Effector memory CD8-positive, alpha-beta T cell (primary cell): ENCODE data around the gene TEC.

ENCODE experiments used
- ATAC-seq: fragments of 150-1000 bp; cut with Tn5 transposase; replicated peaks from 2 replicates; pipeline ENCODE4 v1.10.0; 2021; ENCODE audit warnings: mild to moderate bottlenecking, moderate library complexity
- DNase-seq, 3 experiments: peaks; one replicate each; pipeline ENCODE4 v3.0.0; 2021
- H3K27ac Mint-ChIP-seq, 2 donors: one replicate each; pipeline ENCODE4 v1.8.0; 2022; ENCODE audit warnings: mild to moderate bottlenecking in 2 of 2, mixed read lengths in 2 of 2, moderate library complexity in 2 of 2
- H3K27me3 Mint-ChIP-seq, 2 donors: one replicate each; pipeline ENCODE4 v1.8.0; 2022; ENCODE audit warnings: mixed read lengths in 2 of 2
- H3K36me3 Mint-ChIP-seq: one replicate; pipeline ENCODE4 v1.8.0; 2022; ENCODE audit warnings: mild to moderate bottlenecking, moderate library complexity, mixed read lengths; ENCODE audit not compliant: insufficient read depth
- H3K4me1 Mint-ChIP-seq, 2 donors: one replicate each; pipeline ENCODE4 v1.8.0; 2022; ENCODE audit warnings: low read depth in 2 of 2, mixed read lengths in 2 of 2
- H3K4me3 Mint-ChIP-seq, 2 donors: one replicate each; pipeline ENCODE4 v1.8.0; 2022; ENCODE audit warnings: mild to moderate bottlenecking in 2 of 2, mixed read lengths in 2 of 2, moderate library complexity in 2 of 2
- H3K9me3 Mint-ChIP-seq, 2 donors: one replicate each; pipeline ENCODE4 v1.8.0; 2022; ENCODE audit warnings: mixed read lengths in 2 of 2

Gene TEC

DNA sequence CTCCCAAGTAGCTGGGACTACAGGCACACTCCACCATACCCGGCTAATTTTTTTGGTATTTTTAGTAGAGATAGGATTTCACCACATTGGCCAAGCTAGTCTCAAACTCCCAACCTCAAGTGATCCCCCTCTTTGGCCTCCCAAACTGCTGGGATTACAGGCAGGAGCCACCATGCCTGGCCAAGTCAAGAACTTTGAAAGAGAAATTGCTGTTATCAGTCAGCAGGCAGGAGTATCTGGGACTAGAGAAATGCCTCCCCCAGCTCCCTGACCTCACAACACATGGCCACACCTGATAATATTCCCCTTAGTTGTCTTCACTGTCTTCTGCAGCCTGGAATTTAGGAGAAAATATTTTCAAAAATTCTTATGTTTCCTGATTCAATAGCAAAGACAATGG lies 143.0 kb downstream of the TEC start:
- DNase-seq: no peak
- Mint-ChIP-seq H3K27ac (peak overlapping the region; percentile 87 to 95), H3K9me3 (no peaks in the 10 kb centered on the region), H3K27me3 (peaks cover 0 to 15% of the 10 kb centered on the region in 2 donors), H3K36me3 (peaks cover 8% of the 10 kb centered on the region), H3K4me1 (peaks cover 12 to 61% of the 10 kb centered on the region in 2 donors), H3K4me3 (no peak overlapping the region)
- ATAC-seq: no peak

DNA sequence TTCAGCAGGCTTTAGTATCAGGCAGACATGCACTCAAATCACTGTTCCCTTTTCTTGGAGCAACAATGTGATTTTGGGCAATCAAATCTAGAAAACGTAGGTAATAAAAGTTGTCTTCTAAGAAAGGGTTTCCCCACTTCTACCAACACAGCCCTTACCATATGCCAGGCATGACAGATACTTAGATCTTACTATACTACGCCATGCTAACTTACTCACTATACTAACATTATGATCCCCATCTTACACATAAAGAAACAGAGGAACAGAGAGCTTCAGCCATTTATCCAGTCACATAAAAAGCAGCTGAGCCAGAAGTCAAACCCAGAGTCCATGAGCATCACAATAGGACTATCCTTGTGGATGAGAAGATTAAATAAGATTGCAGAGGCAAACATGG lies 144.8 kb downstream of the TEC start:
- Mint-ChIP-seq H3K4me3 (no peak overlapping the region), H3K27ac (peak overlapping the region in 1 of 2 donors; percentile 13), H3K36me3 (peaks cover 8% of the 10 kb centered on the region), H3K27me3 (peaks cover 0 to 15% of the 10 kb centered on the region in 2 donors), H3K9me3 (no peaks in the 10 kb centered on the region), H3K4me1 (peaks cover 12 to 51% of the 10 kb centered on the region in 2 donors)
- ATAC-seq (no peak), DNase-seq (no peak)

DNA sequence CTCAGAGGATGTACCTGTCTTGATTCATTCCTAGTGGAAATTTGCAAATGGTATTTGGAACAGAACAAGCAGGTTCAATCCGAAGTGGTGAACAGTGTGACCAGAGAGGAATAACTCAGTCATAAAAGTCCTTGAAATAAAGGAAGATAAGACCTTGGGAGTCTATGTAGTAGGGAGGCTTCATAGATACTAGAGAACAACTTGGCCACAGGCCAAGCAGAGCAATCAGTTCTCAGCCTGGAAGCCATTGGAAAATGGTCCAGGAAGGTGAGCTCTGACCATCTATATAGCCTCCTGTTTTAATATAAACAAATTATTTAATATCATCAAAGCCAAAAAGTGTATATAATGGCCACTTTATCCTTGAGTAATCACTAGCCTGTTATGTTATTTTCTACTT lies 146.9 kb downstream of the TEC start:
- H3K4me3 Mint-ChIP-seq: no peak overlapping the region
- H3K4me1 Mint-ChIP-seq: peaks cover 8 to 45% of the 10 kb centered on the region in 2 donors
- DNase-seq: no peak
- H3K36me3 Mint-ChIP-seq: peaks cover under 1% of the 10 kb centered on the region
- no peak overlapping the region for H3K27ac Mint-ChIP-seq
- peaks cover 0 to 15% of the 10 kb centered on the region in 2 donors for H3K27me3 Mint-ChIP-seq
- no peak for ATAC-seq
- no peaks in the 10 kb centered on the region for H3K9me3 Mint-ChIP-seq

DNA sequence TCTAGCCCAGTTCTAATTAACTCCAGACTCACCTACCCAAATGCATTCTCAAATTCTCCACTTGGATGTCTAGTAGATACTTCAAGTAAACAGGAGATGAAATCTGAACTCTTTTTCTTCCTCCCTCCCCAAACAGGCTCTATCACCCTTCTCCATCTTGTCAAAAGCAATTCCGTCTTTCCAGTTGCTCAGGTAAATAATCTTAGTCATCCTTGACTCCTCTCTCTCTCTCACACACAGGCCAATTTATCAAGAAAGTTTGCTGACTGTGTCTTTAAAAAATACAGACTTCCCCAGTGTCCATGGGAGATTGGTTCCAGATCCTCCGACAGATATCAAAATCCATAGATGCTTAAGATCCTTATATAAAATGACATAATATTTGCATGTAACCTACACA lies 148.5 kb downstream of the TEC start:
- H3K4me1 Mint-ChIP-seq: peaks cover 5 to 42% of the 10 kb centered on the region in 2 donors
- H3K4me3 Mint-ChIP-seq: no peak overlapping the region
- peaks cover 0 to 15% of the 10 kb centered on the region in 2 donors for H3K27me3 Mint-ChIP-seq
- no peak overlapping the region for H3K27ac Mint-ChIP-seq
- H3K9me3 Mint-ChIP-seq: no peaks in the 10 kb centered on the region
- H3K36me3 Mint-ChIP-seq: no peaks in the 10 kb centered on the region
- DNase-seq (no peak), ATAC-seq (no peak)

DNA sequence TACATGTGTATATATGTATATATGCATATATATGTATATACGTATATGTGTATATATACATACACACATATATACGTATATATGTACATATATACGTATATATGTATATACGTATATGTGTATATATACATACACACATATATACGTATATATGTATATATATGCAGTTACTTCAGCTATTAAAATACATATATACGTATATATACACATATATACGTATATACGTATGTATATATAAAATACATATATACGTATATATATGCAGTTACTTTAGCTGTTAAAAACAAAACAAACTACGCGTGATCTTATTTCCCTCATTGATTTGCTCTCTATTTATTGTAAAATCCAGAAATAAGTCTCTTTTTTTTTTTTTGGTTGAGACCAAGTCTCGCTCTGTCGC lies 149.5 kb downstream of the TEC start:
- Mint-ChIP-seq H3K27me3 (peaks cover 0 to 15% of the 10 kb centered on the region in 2 donors), H3K4me1 (peaks cover 5 to 39% of the 10 kb centered on the region in 2 donors), H3K9me3 (no peaks in the 10 kb centered on the region), H3K4me3 (no peak overlapping the region), H3K27ac (no peak overlapping the region), H3K36me3 (no peaks in the 10 kb centered on the region)
- no peak for DNase-seq
- ATAC-seq: no peak

DNA sequence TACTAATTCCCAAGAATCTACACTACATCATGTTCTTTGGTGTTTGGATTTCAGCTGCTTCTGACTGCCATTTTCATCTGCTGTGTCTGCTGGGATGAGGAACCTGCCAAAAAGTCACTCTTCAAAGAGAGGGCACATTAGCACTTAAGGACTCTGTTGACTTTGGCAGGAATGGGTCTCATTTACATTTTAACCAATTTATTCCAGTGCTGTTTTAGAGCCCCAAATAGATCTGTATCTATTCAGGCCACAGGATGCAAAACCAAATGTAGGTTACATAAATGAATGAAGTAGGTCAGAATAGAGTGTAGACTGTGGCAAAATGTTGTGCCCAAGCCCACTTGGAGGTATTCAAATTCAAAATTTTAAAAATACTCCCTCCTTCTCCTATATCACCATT lies 150.0 kb downstream of the TEC start:
- no peak for DNase-seq
- peaks cover 0 to 15% of the 10 kb centered on the region in 2 donors for H3K27me3 Mint-ChIP-seq
- H3K9me3 Mint-ChIP-seq: no peaks in the 10 kb centered on the region
- H3K4me1 Mint-ChIP-seq: peaks cover 5 to 35% of the 10 kb centered on the region in 2 donors
- peak overlapping the region in 1 of 2 donors; percentile 25 for H3K27ac Mint-ChIP-seq
- no peaks in the 10 kb centered on the region for H3K36me3 Mint-ChIP-seq
- peak overlapping the region in 1 of 2 donors; percentile 22 for H3K4me3 Mint-ChIP-seq
- no peak for ATAC-seq

DNA sequence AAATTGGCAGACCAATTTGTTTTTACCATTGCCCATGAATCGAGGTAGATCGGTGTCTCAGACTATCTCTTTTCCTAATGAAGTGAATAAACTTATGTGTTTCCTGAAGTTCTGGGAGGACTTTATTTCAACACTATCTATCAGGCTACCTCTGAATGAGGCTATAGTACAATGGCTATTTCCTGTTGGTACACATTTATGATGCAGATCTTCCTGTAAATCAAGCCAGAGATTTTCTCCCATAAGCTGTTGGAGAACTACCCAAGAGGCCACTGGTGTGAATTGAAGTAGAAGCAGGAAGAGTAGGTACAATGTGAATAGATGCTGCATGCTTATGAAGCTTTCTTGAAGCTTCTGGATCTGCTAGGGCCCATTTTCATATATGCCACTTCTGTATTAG lies 151.6 kb downstream of the TEC start:
- DNase-seq: no peak
- H3K9me3 Mint-ChIP-seq: no peaks in the 10 kb centered on the region
- no peaks in the 10 kb centered on the region for H3K27me3 Mint-ChIP-seq
- H3K4me1 Mint-ChIP-seq: peaks cover 4 to 30% of the 10 kb centered on the region in 2 donors
- no peak overlapping the region for H3K4me3 Mint-ChIP-seq
- ATAC-seq: no peak
- H3K36me3 Mint-ChIP-seq: no peaks in the 10 kb centered on the region
- no peak overlapping the region for H3K27ac Mint-ChIP-seq

DNA sequence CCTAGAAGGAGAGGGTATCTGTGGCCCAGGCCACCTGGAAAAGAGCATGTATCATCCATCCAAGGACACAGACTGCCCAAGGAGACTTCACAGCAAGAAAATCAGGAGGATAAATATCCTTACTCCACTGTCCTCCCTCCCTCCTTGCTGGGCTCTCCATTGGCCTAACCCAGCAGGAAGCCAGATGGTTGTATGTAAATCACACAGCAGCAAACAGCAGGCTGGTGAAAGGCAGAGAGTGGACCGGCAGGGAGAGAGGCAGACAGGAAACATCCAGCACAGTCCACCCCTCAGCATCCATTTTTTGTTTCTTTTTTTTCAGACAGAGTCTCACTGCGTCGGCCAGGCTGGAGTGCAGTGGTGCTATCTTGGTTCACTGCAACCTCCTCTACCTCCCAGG lies 153.1 kb downstream of the TEC start:
- Mint-ChIP-seq H3K36me3 (peaks cover 3% of the 10 kb centered on the region), H3K27ac (peak overlapping the region in 1 of 2 donors; percentile 8), H3K4me1 (peaks cover 8 to 38% of the 10 kb centered on the region in 2 donors), H3K4me3 (no peak overlapping the region), H3K27me3 (no peaks in the 10 kb centered on the region), H3K9me3 (no peaks in the 10 kb centered on the region)
- DNase-seq (no peak), ATAC-seq (no peak)

DNA sequence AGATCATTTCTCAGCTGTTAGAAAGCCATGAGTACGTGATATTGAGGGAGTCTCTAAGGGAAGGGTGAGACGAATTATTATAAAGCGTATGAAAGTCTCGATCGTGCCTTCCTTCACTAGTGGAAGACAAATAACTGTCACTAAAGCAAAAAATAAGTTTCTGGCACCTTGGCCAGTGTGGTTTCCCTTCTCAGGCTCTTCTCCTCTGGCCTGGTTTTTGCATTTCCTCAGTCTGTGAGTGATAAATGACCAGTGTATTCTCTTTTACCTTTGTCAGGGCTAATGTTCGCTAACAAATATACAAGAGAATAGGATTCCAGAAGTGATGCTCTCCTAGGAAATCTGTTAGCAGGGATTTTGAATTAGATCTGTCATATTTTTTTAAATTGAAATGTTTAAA lies 155.2 kb downstream of the TEC start:
- peak overlapping the region in 1 of 2 donors; percentile 95 for H3K27ac Mint-ChIP-seq
- H3K9me3 Mint-ChIP-seq: no peaks in the 10 kb centered on the region
- peaks cover 8 to 35% of the 10 kb centered on the region in 2 donors for H3K4me1 Mint-ChIP-seq
- DNase-seq: no peak
- H3K36me3 Mint-ChIP-seq: peaks cover 4% of the 10 kb centered on the region
- H3K4me3 Mint-ChIP-seq: peak overlapping the region; percentile 39 to 77
- peak; percentile 62 for ATAC-seq
- H3K27me3 Mint-ChIP-seq: no peaks in the 10 kb centered on the region

DNA sequence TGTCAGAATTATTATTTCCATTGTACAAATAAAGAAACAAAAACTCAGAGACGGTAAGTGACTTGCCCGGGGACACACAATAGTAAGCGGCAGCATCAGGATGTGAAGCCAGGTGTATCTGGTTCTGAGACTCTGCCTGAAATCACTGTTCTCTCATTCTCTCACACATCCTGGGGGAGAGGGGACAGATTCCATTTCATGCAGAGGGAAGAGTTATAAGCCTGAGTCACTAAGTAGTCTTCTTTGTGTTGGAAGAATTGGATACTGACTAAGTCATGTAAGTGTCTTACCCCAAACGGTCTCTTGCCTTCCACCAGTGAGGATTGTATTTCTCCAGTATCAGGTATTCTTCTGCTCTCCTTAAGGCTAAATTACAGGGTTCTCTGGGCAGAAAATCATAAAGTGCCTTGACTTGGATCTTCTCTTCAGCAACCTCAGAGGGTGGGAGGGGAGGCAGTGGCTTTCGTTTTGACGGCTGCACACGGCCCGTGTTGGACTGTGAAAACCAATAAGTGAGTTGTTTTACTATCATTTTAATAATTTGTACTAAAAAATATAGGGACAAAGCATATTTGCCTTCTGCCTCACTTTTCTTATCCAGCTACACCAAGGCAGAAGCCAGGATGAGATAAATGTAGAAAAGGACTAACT lies 157.5 kb downstream of the TEC start:
- DNase-seq (no peak), ATAC-seq (peak; percentile 64)
- H3K9me3 Mint-ChIP-seq: no peaks in the 10 kb centered on the region
- peak overlapping the region in 1 of 2 donors; percentile 95 for H3K27ac Mint-ChIP-seq
- H3K36me3 Mint-ChIP-seq: peaks cover 24% of the 10 kb centered on the region
- peaks cover 8 to 25% of the 10 kb centered on the region in 2 donors for H3K4me1 Mint-ChIP-seq
- peak overlapping the region in 1 of 2 donors; percentile 77 for H3K4me3 Mint-ChIP-seq
- H3K27me3 Mint-ChIP-seq: no peaks in the 10 kb centered on the region

DNA sequence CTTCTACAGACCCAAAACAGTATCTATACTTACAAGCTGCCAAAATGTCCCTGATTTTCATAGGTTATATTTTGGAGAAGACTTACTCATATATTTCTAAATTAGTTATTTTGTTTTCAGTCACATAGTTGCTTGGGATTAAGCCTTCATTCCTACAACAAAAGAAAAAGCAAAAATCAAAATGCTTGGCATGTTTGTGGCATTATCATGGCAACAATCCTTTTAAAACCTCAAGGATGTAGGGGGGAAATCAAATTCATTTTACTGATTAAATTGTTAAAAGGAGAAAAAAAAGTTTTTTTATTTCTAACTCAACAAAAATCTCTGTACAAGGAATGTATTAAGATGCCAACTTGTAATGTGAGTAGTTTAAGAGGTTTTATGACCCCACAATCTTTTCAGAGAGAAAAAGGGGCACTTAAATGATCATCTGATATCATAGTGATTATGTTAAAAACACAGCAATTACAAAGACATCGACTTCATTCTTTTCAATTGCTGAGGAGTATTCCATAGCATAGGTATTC lies 159.1 kb downstream of the TEC start:
- peaks cover 8 to 16% of the 10 kb centered on the region in 2 donors for H3K4me1 Mint-ChIP-seq
- no peak overlapping the region for H3K4me3 Mint-ChIP-seq
- H3K27ac Mint-ChIP-seq: peak overlapping the region in 1 of 2 donors; percentile 10
- DNase-seq: no peak
- ATAC-seq: no peak
- peaks cover 25% of the 10 kb centered on the region for H3K36me3 Mint-ChIP-seq
- H3K9me3 Mint-ChIP-seq: no peaks in the 10 kb centered on the region
- no peaks in the 10 kb centered on the region for H3K27me3 Mint-ChIP-seq

DNA sequence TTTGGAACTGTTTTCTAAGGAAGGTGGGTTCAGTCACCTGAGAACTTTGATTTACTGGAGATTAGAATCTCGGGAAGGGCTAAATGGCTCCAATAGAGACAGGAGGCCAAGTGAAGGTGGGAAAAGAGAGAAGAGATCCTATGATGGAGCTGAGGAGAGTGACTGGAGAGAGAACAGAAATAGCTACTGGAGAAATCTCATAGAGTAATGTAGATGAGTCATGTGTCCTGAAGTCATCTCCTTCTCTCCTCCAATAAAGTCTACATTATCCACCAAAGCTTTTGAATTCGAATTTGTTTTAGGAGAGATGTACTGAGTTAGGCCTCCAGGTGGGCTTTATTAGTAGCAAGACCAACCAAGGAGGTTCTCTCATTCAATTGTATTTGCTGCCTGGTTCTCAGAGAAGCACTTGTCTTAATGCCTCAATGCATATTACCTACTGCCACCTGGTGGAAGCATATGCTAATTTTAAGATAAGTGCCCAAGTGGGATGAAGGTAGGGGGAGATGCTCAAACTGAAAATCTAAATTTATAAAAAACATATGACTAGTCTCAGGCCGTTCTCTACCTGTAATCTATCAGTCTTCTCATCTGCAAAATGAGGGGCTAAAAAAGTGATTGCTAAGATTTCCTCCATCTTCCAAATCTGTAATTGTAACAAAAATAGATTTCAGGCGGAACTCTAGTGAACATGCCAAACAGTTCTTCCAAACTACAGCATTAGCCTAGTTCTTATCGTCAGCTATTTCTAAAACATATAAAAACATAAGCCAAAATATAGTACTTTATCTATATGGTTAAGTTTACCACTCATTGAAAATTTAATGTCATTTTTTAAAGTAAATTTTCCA lies 160.0 kb downstream of the TEC start:
- Mint-ChIP-seq H3K4me1 (peaks cover 8 to 16% of the 10 kb centered on the region in 2 donors), H3K9me3 (no peaks in the 10 kb centered on the region), H3K4me3 (no peak overlapping the region), H3K27me3 (no peaks in the 10 kb centered on the region), H3K27ac (peak overlapping the region; percentile 6 to 10), H3K36me3 (peaks cover 25% of the 10 kb centered on the region)
- ATAC-seq (peak; percentile 68), DNase-seq (peak; percentile 15 to 34 (median 24))

DNA sequence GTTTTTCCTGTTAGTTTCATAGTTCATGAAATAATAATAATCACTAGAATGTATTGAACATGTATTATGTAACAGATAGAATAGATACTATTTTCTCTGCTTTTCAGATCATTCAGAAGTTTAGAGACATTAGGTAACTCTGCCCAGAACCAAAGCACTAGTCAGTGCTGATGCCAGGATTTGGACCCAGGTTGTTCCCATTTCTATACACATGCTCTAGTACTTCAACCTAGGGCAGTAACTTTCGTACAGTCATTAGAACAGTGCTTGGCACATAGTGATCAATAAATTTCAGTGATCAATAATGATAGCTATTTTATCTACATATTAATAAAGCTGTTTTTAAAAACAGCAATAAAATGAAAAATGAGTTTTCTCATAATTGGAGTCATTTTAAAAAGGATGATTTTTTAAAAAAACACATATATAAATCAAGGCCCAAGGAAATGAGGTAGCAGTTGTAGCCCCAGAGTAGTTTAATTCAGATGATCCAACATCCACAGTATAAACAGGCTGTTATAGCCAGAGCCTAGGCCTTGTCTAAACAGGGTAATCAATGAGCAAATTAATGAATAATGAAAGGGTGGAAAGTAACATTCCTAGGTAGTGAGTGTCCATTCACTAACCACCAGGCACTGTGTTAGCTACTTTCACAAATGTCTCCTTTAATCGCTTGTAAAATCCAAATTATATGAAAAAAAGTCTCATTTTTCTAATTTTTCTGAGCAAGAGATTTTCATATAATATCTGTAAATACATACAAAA lies 161.1 kb downstream of the TEC start:
- ATAC-seq (no peak), DNase-seq (no peak)
- Mint-ChIP-seq H3K36me3 (peaks cover 31% of the 10 kb centered on the region), H3K27ac (no peak overlapping the region), H3K4me3 (no peak overlapping the region), H3K9me3 (no peaks in the 10 kb centered on the region), H3K4me1 (peaks cover 4 to 16% of the 10 kb centered on the region in 2 donors), H3K27me3 (no peaks in the 10 kb centered on the region)
